DMS53 treated with DMSO at 0.1 percent for 48 hours (cell line): ENCODE data around the gene EPHB2.
"Not testable (repeated sequence)": the region's sequence is repeated elsewhere in the genome, so short reads cannot be mapped to it uniquely, and the experiment has no call there.

Source experiments
- DNase-seq: peaks from one replicate; lab custom pipeline; 2025; ENCODE audit not compliant: unreplicated experiment; lab: John Stamatoyannopoulos, UW

The EPHB2 gene

DNA sequence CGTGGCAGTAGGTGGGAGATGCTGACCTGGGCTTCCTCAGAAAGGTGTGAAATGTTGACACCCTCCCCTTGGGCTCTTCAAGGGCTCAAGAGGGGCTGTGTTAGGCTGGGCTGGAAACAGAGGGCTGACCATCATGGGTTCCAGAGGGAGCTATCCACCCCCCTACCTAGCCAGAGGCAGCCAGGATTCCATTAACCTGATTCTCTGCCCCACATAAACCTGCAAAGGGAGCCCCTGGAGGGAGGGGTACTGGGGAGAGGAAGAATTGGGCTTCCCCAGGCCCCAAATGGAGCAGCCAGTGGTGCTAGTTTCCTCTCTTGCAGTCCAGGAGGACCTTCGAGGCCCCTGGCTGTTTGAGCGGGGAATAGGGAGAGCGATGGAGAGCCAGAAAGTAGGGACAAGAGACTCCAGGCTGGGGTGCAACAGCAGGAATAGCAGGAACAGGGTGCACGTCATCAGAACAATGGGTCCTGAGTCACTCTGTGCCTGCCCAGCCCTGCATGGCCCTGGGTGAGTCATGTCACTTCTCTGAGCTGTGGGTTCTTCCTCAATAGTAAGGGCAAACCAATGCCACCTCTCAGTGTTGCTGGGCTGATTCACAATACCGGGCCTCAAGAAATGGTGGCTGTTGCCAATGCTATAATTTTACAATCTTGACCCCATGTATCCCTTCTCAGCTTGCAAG lies 121.2 kb downstream of the EPHB2 start:
- peak; percentile 51 for DNase-seq

DNA sequence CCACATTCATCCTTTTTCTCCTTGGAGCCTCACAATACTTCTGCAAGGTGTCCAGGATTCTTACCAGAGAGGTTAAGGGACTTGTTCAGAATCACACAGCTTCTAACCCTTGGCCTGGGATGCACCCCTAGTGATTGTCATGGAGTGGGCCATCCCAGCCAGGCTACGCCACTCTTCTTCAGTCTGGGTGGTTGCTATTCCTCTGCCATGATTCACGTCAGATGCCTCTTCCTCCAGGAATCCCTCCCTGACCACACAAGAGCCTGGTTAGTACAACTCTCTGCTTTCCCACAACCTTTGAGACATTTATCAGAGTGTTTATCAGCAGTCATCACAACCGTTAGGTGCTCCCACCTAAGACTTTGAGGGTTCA lies 121.8 kb downstream of the EPHB2 start:
- no peak for DNase-seq

DNA sequence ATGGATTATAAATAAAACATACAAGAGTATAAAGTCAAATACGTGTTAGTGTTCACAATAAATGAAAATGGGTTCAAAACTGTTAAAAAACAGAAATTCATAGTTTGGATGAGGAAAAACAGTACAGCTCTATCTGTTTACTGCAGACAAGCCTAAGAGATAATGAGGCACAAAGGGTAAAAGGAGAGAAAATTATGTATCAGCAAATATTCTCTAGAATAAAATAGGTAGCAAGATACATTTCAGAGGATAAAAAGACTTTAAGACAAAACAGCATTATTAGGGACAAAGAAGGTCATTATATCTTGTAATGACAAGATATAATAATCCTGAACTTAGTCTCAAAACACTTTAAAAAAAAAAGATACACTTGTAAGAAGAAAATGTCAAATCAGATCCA lies 123.1 kb downstream of the EPHB2 start:
- no peak for DNase-seq

DNA sequence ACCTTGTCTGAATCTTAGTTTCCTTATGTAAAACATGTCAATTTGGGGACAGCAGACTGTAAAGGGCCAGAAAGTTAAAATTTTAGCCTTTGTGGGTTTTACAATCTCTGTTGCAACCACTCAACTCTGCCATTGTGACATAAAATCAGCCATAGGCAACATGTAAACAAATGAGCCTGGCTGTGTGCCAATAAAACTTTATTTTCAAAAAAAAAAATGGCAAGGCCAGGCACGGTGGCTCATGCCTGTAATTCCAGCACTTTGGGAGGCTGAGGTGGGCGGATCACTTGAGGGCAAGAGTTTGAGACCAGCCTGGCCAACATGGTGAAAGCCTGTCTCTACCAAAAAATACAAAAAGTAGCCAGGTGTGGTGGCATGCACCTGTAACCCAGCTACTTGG lies 123.8 kb downstream of the EPHB2 start:
- DNase-seq: not testable (repeated sequence)

DNA sequence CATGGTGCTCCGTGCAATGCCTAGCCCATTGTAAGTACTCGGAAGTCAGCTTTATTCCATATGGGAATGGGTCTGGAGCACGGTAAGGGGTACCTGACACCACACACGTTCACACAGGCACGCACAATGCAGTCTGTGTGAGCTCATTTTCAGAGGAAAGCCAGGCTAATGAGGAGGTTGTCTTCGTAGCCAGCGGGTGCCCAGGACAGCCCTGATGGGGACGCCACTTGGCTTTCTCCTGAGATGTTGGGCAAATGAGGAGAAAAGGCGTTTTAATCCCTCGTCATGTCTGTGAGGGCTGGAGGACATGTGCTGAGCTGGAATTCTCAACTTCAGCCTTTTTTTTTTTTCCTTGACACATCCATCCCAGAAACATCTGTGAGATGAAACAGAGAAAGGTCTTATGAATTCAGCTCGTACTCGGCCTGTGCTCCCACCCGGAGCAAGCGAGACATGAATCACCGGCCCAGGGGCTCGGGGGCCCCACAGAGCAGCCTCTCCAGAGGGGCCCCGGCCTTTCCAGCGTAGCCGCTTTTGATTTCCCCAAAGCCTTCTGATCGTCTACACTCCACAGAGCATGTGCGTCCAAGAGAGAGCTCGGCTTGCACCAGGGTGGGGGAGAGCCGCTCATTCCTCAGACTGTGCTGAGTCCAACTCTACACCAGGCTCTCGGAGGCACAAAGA lies 125.1 kb downstream of the EPHB2 start:
- DNase-seq: no peak

DNA sequence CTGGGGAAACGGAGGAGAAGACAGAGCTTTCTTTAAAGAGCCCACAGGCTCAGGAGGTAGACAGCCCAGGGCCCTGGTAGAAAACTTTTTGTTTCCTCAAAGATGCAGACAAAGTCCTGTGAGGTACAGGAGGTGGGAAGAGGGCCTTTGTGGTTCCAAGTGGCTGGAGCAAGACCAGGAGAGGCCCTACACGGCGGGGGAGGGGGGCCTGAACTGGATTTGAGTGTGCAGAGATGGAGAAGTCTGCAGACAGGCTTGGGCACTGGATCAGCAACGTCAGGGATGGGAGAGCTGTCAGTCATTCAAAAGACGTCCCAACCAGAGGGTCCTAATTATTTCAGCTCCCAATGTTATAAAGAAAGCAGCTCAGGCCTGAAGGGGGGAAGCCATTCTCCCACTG lies 126.2 kb downstream of the EPHB2 start:
- no peak for DNase-seq

DNA sequence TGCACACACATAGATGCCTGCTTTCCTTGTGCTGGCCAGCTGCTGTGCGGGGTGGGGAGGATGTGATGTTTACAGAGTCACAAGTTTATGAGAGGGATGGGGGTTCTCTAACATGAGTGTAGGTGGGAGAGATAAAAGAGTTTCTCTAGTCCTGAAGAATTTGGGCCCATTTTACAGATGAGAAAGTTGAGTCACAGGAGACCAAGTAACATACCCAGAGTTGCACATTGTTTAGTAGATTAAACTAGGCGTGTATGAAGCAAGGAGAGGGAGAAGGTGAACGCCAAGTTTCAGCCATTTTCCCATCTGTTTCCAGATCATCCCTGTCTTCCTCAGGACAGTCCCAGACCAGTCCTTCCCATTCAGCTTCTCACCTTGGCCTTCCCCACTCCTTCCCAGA lies 126.7 kb downstream of the EPHB2 start:
- DNase-seq: no peak

DNA sequence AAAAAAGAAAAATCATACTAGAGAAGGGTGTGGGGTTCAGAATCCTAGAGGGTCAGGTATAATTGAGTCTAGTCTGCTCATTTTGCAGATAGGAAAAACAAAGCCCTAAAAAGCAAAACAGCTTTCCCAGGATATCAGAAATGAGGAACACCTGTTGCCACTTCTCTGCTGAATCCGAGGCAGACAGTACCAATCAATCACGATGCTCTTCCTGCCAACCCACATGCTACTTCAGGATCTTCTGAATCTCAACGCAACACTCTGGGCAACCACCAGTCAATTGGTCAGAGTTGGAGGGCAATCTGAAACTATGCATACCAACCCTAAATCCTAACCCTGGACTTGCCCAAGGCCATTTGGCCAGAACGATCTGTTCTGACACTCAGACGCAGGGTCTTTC lies 128.3 kb downstream of the EPHB2 start:
- no peak for DNase-seq

DNA sequence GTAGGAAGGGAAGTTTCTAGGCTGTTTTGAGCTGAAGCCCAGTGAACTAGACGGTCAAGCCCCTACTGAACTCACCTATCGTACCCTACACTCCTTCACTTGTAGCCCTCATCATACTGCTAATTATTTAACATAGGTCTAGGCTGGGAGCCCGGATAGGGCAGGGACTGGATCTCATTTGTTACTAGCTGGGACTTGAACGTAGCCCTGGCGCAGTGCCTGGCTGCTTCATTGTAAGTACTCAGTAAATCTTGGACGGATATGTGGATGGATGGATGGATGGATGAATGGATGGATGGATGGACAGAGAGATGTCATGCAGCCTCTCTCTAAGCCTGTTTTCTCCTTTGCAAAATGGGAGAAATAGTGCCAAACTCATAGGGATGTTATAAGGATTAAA lies 129.2 kb downstream of the EPHB2 start:
- DNase-seq: no peak

DNA sequence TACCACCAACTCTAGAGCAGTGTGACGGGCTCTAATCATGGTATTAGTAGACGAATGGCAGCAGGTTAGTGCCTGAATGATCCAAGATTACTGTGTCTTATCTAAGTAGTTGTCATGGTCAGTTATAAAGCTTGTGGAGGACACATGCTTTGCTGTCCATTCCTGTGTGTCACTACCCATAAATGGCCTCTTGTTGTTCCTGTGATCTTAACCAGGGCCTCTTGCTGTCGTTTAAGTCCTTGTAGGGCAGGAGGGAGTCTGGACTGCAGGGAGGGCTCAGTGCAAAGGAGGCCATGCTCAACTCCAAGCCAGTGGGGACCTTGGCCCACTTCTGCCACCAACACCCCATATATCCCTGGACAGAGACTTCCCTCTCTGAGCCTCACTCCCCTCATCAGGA lies 130.5 kb downstream of the EPHB2 start:
- no peak for DNase-seq

DNA sequence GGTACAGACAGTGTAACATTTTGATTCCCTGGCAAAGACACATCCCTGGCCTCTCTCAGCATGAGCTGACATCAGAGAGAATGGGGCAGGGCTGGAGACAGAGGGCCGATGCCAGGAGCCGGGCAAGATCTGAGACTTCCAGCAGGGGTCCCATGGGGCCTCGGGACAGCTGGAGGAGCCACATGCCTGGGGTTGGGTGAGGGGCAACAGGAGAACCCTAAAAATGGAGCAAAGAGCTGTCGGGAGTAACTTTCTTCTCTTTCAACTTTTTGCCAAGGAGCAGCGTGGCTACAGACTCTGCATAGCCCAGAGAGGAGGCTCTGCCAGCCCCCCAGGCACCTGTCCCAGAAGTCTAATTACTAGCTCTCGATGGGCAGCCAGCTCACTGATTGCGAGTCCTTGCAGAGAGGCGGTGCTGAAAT lies 131.2 kb downstream of the EPHB2 start:
- no peak for DNase-seq

DNA sequence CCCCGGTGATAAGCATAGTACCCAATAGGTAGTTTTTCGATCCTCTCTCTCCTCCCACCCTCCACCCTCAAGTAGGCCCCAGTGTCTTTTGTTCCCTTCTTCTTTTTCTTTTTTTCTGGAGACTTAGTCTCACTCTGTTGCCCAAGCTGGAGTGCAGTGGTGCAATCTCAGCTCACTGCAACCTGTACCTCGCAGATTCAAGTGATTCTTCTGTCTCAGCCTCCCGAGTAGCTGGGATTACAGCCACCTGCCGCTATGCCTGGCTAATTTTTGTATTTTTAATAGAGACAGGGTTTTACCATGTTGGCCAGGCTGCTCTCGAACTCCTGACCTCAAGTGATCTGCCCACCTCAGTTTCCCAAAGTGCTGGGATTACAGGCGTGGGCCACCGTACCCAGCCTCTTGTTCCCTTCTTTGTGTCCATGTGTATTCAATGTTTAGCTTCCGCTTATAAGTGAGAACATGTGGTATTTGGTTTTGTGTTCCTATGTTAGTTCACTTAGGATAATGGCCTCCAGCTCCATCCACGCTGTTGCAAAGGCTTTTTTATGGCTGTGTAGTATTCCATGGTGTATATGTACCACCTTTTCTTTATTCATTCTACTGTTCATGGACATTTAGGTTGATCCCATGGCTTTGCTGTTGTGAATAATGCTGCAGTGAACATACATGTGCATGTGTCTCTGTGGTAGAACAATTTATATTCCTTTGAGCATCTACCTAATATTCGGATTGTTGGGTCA lies 133.0 kb downstream of the EPHB2 start:
- DNase-seq: not testable (repeated sequence)

DNA sequence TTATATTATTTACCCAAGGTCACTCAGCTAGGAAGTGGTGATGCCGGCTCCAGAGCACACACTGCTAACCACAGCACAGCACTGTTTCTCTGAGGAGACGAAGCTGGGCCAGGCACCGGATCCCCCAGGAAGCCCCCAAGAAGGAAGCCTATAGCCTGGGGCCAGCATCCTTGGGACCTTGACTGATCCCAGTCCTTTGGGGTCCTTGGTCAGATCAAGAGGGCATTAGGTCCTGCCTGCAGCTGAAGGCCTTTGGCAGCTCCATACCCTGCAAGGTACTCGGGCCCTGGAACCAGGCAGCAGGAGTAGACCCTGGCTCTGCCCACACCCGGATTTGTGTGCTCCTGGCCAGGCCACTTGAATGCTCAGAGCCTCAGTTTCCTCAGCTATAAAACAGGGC lies 134.0 kb downstream of the EPHB2 start:
- DNase-seq: no peak

DNA sequence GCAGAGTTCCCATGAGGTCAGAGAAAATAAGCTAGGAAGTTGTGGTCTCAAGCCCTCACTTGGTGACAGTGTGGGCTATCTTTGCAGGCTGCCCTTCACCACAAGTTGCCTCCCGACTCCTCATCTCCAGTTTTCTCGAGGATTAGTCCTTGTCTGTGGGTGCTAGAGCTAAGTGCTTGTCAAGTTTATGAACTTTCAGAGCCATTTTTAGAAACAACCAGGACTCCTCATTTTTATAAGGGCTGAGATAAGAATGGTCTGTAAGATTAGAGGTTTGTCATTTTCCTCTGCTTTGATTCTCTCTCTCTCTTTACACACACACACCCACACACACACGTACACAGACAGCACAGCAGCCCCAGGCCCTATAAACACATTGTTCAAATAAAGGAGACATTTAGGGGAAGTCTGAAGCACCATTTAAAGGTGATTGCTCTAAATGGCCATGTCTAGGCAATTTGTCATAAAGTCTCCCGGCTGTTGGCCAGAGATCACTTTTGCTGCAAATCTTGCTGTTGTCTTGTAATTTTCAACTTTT lies 134.8 kb downstream of the EPHB2 start:
- DNase-seq: no peak

DNA sequence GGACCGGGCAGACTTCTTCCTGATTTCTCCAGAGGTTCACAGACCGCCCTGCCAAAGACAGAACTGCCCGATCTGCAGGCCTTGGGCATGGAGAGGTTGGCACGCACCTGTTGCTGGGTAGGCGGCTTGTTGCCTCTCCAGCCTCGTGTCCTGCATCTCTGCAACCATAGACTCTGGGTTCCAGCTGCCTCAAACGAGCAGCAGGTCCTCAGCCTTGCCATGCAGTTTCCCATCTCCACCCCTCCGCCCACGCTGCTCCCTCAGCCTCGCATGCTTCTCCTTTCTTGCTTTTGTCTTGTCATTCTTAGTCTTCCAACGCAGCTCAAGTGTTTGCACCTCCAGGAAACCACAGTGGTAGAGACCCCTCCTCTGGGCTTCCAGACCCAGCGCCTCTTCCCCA lies 135.8 kb downstream of the EPHB2 start:
- DNase-seq: no peak

DNA sequence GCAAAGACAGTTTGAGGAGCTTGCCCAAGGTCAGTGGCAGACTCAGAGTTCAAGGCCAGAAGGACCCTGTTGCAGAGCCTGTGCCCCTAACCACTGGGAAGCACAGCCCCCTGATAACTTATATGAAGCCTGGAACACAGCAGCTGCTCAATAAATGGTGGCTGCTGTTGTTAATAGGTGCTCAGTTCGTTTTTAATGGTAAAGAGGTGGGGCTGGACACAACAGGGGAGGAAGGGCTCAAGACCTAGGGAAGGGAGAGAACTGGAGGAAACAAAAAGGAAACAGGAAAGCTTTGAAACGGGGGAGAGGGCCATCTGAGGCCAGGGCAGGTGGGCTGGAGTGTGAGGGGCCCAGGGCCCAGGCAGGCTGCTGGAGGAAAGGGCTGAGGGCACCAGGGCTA lies 136.6 kb downstream of the EPHB2 start:
- DNase-seq: no peak

DNA sequence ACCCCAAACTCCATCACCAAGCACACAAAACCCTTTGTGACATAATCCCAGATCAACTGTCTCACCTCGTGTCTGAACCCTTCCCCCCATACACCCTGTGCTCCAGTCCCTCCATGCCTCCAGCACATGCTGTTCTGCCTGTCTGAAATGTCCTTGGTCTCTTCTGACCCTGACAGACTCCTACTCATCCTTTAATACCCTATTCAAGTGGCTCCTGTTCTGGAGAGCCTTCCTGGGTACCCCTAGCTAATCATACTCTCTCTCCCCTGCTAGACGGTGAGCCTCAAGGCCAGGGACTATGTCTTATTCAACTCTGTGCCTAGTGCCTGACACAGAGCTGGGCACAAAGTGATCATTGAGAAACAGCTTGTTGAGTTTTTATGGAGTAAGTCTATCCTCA lies 137.1 kb downstream of the EPHB2 start:
- no peak for DNase-seq

DNA sequence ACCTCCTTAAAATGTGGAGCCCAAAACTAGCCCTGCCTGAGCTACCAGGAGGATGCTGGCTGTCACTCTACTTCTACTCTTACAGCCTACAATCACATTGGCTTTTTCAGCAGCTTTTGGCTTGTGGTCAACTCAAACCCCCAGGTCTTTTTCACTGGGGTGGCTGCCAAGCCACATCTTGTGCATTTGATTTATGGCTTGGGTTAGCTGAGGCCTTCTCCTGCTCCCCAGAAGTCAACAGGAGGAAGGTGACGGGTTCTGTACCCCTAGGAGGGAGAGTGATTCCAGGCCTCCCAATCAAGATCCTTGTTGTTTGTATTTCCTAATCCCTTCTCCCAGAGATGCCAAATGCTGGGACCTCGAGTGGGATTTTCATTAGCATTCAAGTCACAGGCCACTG lies 137.8 kb downstream of the EPHB2 start:
- DNase-seq: no peak

DNA sequence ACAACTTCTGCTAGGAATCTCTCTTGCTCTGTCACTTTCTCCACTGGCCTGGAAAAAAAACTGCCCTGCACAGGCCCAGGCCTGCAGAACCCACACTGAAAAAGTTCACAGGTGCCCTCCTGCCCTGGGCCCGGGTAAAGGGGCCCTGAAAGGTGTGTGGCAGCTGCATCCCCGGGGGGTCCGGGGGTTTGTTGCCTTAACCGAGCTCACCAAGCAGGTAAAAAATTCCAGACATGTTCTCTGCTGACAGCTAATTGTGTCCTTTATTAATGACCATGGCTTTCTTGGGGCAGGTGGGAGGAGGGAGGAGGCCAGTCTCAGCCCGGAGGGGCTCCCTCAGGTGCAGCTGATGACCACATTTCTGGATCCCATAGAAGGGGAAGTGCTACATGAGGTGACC lies 139.1 kb downstream of the EPHB2 start:
- DNase-seq: no peak

DNA sequence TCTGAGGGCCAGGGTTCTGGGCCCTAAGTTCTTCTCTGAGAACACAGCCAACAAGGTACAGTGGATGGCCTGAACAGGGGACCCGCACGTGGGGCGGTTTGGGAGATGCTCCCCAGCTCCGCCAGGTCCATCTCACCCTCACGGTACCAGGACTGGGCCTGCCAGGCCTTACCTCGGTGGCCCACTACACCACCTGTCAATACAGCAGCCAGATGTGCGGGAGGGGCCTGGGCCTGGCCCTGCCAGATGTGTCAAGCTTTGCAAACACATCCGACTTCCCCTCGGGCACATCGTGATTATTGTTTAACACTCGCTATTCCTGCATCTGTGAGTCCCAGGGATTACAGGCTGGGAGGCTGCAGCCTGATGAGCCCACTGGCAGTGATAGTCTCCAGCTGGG lies 139.6 kb downstream of the EPHB2 start:
- DNase-seq: no peak

DNA sequence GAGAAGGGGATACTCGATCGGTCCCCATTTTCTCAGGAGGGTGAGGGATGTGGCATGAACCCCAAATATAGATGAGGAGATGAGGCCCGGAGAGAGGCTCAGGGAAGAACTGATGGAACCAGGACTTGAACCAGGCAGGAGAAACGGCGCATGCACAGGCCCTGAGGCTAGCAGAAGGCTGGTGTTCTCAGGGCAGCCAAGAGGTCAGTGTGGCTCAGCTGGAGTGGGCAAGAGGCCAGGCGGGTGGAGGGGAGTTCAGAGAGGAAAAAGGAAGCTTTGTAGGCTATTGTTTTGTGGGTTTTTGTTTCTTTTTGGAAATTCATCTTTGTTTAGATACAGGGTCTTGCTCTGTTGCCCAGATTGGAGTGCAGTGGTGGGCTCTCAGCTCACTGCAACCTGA lies 140.0 kb downstream of the EPHB2 start:
- DNase-seq: no peak

DNA sequence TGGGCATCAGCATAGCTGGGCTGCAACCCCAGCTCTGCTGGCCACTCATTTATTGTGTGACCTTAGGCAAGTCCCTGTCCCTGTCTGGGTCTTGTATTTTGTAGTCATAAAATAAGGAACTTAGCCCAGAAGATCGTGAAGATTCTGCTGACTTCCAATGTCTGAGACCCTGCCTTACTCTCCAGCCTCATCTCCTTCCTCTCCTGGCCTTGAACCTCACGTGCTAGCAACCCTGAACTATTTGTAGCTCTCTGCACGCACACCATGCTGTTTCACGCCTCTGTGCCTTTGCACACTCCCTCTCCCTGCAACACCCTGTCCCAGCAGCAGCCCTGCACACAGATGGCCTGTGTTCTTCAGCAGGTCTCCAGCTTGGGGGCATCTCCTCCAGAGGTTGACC lies 140.9 kb downstream of the EPHB2 start:
- DNase-seq: no peak
